Colonic mucosa (tissue), 4 donors: Measurements from ENCODE around the gene MGARP. TPM values are rescaled to one million over a fixed set of nuclear protein-coding genes. Genes with fewer than 3 reads are reported as not detected.
A peak's percentile ranks its signal among the peaks of the same experiment; 100 is the strongest.

Experiments
- DNase-seq: peaks from one replicate; pipeline ENCODE4 v3.0.0-alpha.2; 2020
- H3K27ac ChIP-seq: fragments of 200-600 bp; one replicate; pipeline ENCODE4 v1.8.0; 2021
- H3K27me3 ChIP-seq: fragments of 200-600 bp; one replicate; pipeline ENCODE4 v1.8.0; 2021
- H3K36me3 ChIP-seq: fragments of 200-600 bp; one replicate; pipeline ENCODE4 v1.8.0; 2021
- H3K4me1 ChIP-seq: fragments of 200-600 bp; one replicate; pipeline ENCODE4 v1.8.0; 2021; ENCODE audit warnings: mild to moderate bottlenecking
- H3K4me3 ChIP-seq: fragments of 200-600 bp; one replicate; pipeline ENCODE4 v1.8.0; 2021
- H3K9ac ChIP-seq, 2 donors: one replicate each; pipeline ENCODE4 v1.7.0; 2013; ENCODE audit warnings: control low read depth in 2 of 2, low read depth in 2 of 2, low read length in 2 of 2
- H3K9me3 ChIP-seq: fragments of 200-600 bp; one replicate; pipeline ENCODE4 v1.8.0; 2021
- intact Hi-C: fragments of 100-400 bp; cut with DNase I; formaldehyde crosslinking; loops from one replicate; pipeline ENCODE4 v1.14.1; 2022
- total RNA-seq, 2 donors: library from RNA; stranded (reverse); fragmentation: NEBNext Ultra II Directional in 1 of 2; extraction: Animal tissue kit (Norgen Biotek cat#: 25700) in 1 of 2; gene quantifications; one replicate each; pipeline ENCODE4 v1.2.1, GENCODE V29; 2021
- TF ChIP-seq, protein P1 (sequence below): fragments of 200-600 bp; IDR thresholded peaks from one replicate; pipeline ENCODE4 v1.8.0; 2022; ENCODE audit warnings: antibody characterized with exemption, mild to moderate bottlenecking
- donor health status: healthy.
- donor health status: DM: no; HTN: no; CAD: no.
- donor health status: DM: no; HTN: no; CAD: no.

MGARP gene
- total RNA-seq, 2 donors from 2014 or later = 0.32 TPM; not detected in 1

DNA sequence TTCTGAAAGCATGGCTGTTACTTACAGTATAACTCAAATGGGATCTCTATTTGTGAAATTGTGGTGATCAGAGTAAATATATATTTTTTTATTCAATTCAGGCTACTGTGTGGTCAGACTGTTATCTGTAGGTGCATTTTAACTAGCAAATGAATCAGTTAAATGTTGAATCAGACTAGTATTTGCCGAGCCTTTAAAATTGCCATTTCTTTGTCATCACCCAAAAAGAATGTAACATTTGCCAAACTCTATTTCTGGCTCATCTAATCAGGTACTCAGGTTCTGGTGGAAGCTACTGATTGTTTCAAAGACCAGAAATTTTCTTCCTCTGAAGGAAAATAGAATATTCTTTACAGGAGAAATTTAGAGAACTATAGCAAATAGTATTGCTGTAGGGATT lies 19.5 kb upstream of the MGARP start:
- no peaks in the 10 kb centered on the region for H3K4me1 ChIP-seq
- no peaks in the 10 kb centered on the region for H3K36me3 ChIP-seq
- DNase-seq = no peak
- H3K9ac ChIP-seq = peak overlapping the region in 1 of 2 donors; percentile 81
- no peaks in the 10 kb centered on the region for H3K27me3 ChIP-seq
- no peak overlapping the region for H3K27ac ChIP-seq
- H3K9me3 ChIP-seq = no peaks in the 10 kb centered on the region
- TF ChIP-seq, protein P1, sequence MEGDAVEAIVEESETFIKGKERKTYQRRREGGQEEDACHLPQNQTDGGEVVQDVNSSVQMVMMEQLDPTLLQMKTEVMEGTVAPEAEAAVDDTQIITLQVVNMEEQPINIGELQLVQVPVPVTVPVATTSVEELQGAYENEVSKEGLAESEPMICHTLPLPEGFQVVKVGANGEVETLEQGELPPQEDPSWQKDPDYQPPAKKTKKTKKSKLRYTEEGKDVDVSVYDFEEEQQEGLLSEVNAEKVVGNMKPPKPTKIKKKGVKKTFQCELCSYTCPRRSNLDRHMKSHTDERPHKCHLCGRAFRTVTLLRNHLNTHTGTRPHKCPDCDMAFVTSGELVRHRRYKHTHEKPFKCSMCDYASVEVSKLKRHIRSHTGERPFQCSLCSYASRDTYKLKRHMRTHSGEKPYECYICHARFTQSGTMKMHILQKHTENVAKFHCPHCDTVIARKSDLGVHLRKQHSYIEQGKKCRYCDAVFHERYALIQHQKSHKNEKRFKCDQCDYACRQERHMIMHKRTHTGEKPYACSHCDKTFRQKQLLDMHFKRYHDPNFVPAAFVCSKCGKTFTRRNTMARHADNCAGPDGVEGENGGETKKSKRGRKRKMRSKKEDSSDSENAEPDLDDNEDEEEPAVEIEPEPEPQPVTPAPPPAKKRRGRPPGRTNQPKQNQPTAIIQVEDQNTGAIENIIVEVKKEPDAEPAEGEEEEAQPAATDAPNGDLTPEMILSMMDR = no peak
- intact Hi-C loops = loop anchor here (5.0 to 10.0 kb wide), 3 partner anchors 72 to 265 kb away; no protein-coding TSS in a partner anchor
- peak overlapping the region; percentile 87 for H3K4me3 ChIP-seq

GRCh38 chr4:139297001-139297410 lies 17.0 kb upstream of the MGARP start:
- TF ChIP-seq, protein P1 = no peak
- Histone ChIP-seq H3K9ac (no peak overlapping the region), H3K4me3 (no peak overlapping the region), H3K36me3 (peaks cover 3% of the 10 kb centered on the region), H3K9me3 (no peaks in the 10 kb centered on the region), H3K27ac (no peak overlapping the region), H3K4me1 (no peaks in the 10 kb centered on the region), H3K27me3 (no peaks in the 10 kb centered on the region)
- DNase-seq = no peak
- intact Hi-C loops = loop anchor here (5.0 to 10.0 kb wide), 3 partner anchors 70 to 262 kb away; no protein-coding TSS in a partner anchor

DNA sequence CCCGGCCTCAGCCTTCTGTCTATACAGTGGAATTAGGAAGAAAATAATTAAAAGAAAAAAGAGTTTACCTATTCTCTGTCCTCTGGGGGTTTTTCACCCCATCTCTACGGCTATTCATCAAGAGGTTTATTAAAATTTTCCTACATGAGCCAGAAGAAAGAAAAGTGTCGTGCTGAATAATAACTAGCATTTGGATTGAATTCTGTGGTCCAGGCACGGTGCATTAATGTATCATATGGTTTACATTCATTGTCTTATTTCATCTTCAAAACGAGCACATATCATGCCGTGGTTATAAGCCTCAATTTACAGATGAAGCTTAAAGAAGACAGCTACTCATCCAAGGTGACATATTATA lies 15.9 kb upstream of the MGARP start:
- peak overlapping the region; percentile 83 for H3K27ac ChIP-seq
- peak overlapping the region; percentile 95 to 97 for H3K9ac ChIP-seq
- intact Hi-C loops = loop anchor here (5.0 to 10.0 kb wide), 3 partner anchors 69 to 261 kb away; no protein-coding TSS in a partner anchor
- no peak for DNase-seq
- no peaks in the 10 kb centered on the region for H3K27me3 ChIP-seq
- TF ChIP-seq, protein P1 = peak; percentile 29
- no peaks in the 10 kb centered on the region for H3K4me1 ChIP-seq
- H3K4me3 ChIP-seq = peak overlapping the region; percentile 86
- peaks cover 12% of the 10 kb centered on the region for H3K36me3 ChIP-seq
- H3K9me3 ChIP-seq = no peaks in the 10 kb centered on the region

- peak; percentile 99 for DNase-seq
These were observed 15.3 kb upstream of the MGARP start for GRCh38 chr4:139295206-139295941.

GRCh38 chr4:139286186-139286698 lies 6.2 kb upstream of the MGARP start:
- no peak overlapping the region for H3K4me3 ChIP-seq
- no peak overlapping the region for H3K9ac ChIP-seq
- no peaks in the 10 kb centered on the region for H3K4me1 ChIP-seq
- H3K9me3 ChIP-seq = no peaks in the 10 kb centered on the region
- intact Hi-C loops = no loop called here
- H3K36me3 ChIP-seq = peaks cover 2% of the 10 kb centered on the region
- H3K27ac ChIP-seq = no peak overlapping the region
- no peaks in the 10 kb centered on the region for H3K27me3 ChIP-seq
- DNase-seq = no peak
- TF ChIP-seq, protein P1 = no peak

More at GRCh38 chr4:139295206-139295941, 15.3 kb upstream of the MGARP start:
- H3K27ac ChIP-seq = peak overlapping the region; percentile 83
- no peaks in the 10 kb centered on the region for H3K4me1 ChIP-seq
- intact Hi-C loops = loop anchor here (5.0 to 10.0 kb wide), 3 partner anchors 68 to 261 kb away; no protein-coding TSS in a partner anchor
- peak overlapping the region; percentile 86 for H3K4me3 ChIP-seq
- peaks cover 12% of the 10 kb centered on the region for H3K36me3 ChIP-seq
- H3K27me3 ChIP-seq = no peaks in the 10 kb centered on the region
- H3K9me3 ChIP-seq = no peaks in the 10 kb centered on the region
- TF ChIP-seq, protein P1 = peak; percentile 97
- H3K9ac ChIP-seq = peak overlapping the region; percentile 95 to 97
